GM13976 (cell line): ENCODE results near the gene WWC1.
A peak's percentile ranks its signal among the peaks of the same experiment; 100 is the strongest.

Experiments used
- DNase-seq: peaks from one replicate; pipeline ENCODE4 v3.0.0; 2012; ENCODE audit warnings: low spot score
- CTCF ChIP-seq: IDR thresholded peaks from 2 replicates; pipeline ENCODE4 v1.5.1; 2012; ENCODE audit warnings: borderline replicate concordance, mild to moderate bottlenecking; ENCODE audit not compliant: insufficient read depth; ENCODE audit errors: extremely low read depth, missing control alignments, control extremely low read depth
- in situ Hi-C: fragments of 300-500 bp; cut with MboI; formaldehyde crosslinking; loops from one replicate; pipeline ENCODE4 v1.12.0; 2022; ENCODE audit warnings: low sequenced_read_pairs, mixed read lengths, inconsistent platforms; ENCODE audit not compliant: unreplicated experiment

Gene WWC1

GRCh38 chr5:168290902-168291341, 523 bp upstream of the WWC1 start:
- no peak for TF ChIP-seq CTCF
- DNase-seq, result no peak
- in situ Hi-C loops, result no loop called here

DNA sequence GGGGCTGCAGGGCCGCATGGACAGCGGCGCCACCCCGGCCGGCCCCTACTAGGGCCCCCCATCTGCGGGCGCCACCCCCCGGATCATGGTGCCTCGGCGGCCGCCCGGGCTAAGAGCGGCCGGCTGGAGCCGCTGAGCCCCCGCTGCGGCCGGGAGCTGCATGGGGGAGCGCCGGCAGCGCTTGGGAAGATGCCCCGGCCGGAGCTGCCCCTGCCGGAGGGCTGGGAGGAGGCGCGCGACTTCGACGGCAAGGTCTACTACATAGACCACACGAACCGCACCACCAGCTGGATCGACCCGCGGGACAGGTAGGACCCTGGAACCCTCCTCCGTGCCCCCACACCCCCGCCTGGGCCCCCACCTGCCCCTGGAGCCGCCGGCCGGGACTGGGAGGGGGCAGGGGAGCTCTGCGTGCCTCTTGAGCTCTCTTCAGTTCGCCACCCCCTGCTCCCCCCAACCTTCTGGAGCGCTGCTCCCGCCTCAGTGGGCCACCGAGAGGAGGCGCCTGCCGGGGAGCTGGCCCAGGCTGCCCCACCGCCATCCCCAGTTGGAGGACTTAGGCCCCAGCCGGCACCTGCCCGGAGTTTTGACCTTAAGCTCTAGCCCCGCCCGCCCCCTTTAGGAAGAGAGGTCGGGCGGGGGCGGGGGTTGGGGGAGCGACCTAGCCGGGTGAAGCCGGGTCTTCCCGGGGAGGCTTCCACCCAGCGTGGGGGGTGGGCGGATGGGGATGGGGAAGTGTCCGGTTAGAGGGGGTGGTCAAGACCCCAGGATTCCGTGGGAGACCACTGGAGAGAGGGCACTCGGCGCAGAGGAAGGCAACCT, 730 bp downstream of the WWC1 start:
- peak; percentile 54 for DNase-seq
- in situ Hi-C loops, result no loop called here
- TF ChIP-seq CTCF, result peak; percentile 14

DNA sequence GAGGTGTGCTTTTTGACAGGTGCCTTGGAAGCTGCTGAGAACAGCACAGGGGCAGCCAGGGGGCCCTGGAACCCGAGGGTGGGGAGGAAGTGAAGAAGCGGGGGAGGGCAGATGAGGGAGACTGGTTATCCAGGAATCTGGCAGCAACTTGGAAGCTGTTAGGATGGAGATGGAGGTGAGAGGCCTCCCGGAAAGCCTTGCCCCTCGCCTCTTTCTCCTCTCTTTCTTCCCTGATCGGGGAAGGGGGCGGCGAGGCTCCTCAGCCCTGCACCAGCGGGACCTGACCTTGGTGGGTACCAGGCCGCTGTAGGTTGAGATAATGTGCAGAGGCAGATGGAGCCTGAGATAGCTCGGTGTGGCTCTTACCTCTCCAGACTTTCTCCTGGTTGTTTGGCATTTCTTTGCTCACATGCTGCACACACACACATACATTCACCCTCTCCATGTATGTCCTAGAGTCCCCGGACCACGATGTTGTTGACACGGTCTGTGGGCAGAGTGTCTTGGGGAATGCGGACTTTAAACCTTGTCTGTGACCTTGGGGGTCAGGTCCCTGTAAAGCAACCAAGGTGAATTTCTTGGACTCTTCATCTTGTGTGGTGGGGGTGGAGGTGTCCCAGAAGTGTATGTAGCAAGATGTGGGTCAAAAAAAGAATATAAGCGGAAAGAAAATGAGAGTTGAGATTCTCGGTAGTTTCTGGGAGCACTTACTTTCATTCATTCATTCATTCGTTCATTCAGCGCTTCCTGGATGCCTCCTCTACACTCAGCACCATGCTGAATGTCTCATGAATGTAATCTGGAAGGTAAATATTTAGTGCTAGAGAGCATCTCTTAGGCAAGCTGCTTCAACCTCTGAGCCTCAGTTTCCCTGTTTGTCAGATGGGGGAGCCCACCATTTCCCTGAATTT, 1.6 kb downstream of the WWC1 start:
- TF ChIP-seq CTCF, result no peak
- in situ Hi-C loops, result no loop called here
- peak; percentile 32 for DNase-seq

DNA sequence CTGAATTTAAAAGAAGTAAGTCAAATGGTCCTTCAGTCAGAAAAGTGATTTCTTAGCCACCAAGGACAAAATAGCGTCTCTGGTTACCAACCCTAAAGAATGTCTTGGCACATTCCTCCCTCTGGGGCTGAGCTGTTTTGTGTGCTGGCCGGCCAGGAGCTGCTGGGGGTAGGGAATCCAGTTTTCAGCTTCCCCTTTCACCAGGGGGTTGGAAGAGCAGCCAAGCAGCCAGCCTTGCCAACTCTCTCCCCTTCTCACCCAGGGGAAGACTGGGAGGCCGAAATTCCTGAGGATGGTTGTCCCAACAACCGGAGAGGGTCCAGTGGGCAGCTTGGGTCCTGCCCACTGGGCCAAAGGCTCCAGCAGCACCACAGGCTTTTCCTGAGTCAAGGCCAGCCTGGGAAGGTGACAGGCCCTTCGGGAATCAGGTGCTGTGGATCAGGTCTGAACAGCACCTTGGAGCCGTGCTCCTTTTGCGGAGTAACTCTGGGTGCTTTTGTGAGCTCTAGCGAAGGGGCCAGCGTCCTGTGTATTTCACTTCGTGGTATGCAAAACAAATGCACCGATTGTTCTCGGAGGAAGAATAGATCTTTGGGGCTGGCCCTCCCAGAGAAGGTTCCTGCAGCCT, 4.2 kb downstream of the WWC1 start:
- in situ Hi-C loops, result no loop called here
- DNase-seq, result no peak
- no peak for TF ChIP-seq CTCF

DNA sequence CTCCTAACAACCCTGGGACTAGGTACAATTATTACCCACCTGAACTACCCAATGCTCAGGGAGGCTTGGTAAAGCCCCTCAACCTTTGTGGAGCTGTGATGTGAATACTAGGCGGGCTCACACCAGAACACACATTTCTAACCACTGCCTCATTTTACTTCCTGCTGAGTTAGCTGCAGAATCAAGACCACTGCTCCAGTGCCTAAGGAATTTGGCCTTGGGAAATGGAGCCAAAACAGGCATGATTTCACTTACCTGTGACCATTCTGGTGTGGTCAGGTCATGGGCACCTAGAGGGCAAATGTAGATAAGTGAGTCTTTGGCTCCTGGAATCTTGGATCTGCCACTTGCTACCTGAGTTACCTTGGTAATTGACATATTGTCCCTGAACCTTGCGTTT, 5.2 kb downstream of the WWC1 start:
- DNase-seq, result no peak
- TF ChIP-seq CTCF, result no peak
- in situ Hi-C loops, result no loop called here

- DNase-seq, result no peak
- no peak for TF ChIP-seq CTCF
- in situ Hi-C loops, result no loop called here
These were observed 7.5 kb downstream of the WWC1 start for GRCh38 chr5:168298949-168299348.
